ENCODE data around the gene TCF20.

DNA sequence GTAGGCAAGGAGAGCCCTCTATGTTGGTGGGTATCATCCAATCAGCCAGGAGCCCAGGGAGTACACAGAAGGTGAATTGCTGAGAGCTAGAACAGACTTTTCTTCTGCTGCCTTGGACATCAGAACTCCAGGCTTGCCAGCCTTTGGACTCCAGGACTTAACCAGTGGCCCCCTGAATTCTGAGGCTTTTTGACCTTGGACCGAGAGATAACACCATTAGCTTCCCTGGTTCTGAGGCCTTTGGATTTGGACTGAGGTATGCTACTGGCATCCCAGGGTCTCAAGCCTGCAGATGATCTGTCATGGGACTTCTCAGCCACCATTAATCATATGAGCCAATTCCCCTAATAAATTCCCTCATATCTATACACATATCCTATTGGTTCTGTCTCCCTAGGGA is 21.5 kb downstream of the TCF20 start:
- TF ChIP-seq, protein P1, sequence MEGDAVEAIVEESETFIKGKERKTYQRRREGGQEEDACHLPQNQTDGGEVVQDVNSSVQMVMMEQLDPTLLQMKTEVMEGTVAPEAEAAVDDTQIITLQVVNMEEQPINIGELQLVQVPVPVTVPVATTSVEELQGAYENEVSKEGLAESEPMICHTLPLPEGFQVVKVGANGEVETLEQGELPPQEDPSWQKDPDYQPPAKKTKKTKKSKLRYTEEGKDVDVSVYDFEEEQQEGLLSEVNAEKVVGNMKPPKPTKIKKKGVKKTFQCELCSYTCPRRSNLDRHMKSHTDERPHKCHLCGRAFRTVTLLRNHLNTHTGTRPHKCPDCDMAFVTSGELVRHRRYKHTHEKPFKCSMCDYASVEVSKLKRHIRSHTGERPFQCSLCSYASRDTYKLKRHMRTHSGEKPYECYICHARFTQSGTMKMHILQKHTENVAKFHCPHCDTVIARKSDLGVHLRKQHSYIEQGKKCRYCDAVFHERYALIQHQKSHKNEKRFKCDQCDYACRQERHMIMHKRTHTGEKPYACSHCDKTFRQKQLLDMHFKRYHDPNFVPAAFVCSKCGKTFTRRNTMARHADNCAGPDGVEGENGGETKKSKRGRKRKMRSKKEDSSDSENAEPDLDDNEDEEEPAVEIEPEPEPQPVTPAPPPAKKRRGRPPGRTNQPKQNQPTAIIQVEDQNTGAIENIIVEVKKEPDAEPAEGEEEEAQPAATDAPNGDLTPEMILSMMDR (IDR thresholded peaks at IDR 0.05): no peak
- TF ChIP-seq EP300 (IDR thresholded peaks at IDR 0.05): no peak
